ENCODE results near the gene TSHZ2. TPM values are rescaled to one million over a fixed set of nuclear protein-coding genes. Genes with fewer than 3 reads are reported as not detected.

TSHZ2 gene
- total RNA-seq, 1 donor from 2014 or later = 1.6 TPM

DNA sequence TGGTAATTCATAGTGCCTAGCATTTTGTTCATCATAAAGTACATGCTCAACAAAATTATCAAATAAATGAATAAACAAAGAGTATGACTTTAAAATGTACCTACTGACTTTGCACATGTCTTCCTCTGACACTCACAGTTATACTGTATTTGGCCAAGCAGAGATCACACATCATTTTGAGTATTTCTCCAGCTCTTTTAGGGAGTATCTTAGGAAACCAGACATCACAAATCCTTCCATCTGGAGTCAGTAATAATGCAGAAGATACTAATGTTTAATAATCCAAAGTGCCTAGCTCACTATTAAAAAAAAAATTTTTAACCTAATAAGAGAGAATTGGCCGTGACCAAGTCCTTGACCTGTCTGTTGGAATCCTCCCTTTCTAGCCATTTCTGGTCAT, 466.9 kb downstream of the TSHZ2 start:
- Histone ChIP-seq H3K36me3 (ENCODE audit: control insufficient read depth, insufficient read depth, low read length) (no peaks in the 10 kb centered on the region), H3K27me3 (ENCODE audit: control insufficient read depth, insufficient read depth, low read length) (no peaks in the 10 kb centered on the region), H3K4me3 (ENCODE audit: low read depth, low read length) (no peak overlapping the region)
- DNase-seq (ENCODE audit: low read depth) = no peak
- no peak for FAIRE-seq
- TF ChIP-seq, protein P1, sequence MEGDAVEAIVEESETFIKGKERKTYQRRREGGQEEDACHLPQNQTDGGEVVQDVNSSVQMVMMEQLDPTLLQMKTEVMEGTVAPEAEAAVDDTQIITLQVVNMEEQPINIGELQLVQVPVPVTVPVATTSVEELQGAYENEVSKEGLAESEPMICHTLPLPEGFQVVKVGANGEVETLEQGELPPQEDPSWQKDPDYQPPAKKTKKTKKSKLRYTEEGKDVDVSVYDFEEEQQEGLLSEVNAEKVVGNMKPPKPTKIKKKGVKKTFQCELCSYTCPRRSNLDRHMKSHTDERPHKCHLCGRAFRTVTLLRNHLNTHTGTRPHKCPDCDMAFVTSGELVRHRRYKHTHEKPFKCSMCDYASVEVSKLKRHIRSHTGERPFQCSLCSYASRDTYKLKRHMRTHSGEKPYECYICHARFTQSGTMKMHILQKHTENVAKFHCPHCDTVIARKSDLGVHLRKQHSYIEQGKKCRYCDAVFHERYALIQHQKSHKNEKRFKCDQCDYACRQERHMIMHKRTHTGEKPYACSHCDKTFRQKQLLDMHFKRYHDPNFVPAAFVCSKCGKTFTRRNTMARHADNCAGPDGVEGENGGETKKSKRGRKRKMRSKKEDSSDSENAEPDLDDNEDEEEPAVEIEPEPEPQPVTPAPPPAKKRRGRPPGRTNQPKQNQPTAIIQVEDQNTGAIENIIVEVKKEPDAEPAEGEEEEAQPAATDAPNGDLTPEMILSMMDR (IDR thresholded peaks at IDR 0.05; ENCODE audit: insufficient read depth, low read length, severe bottlenecking) = no peak

DNA sequence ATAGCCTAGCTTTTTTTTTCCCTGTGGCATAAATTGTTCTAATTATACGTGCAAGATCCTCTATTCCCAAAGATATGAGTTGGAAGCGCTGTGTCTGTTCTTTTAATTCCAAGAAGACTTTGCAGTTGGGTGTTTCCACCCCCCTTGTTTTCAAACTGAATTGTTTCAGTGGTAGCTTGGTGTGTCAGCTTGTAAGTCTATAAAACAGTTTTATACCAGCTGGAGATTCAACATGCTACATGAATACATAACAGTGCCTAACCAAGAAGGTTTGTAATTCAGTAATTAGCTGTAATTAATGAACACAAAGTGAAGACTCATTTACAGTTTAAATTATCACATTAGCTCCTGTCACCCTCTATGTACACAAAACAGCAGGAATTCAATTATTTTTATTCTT, 467.5 kb downstream of the TSHZ2 start:
- Histone ChIP-seq H3K27me3 (ENCODE audit: control insufficient read depth, insufficient read depth, low read length) (no peaks in the 10 kb centered on the region), H3K36me3 (ENCODE audit: control insufficient read depth, insufficient read depth, low read length) (no peaks in the 10 kb centered on the region), H3K4me3 (ENCODE audit: low read depth, low read length) (no peak overlapping the region)
- DNase-seq (ENCODE audit: low read depth) (no peak), FAIRE-seq (no peak)
- TF ChIP-seq, protein P1 (IDR thresholded peaks at IDR 0.05; ENCODE audit: insufficient read depth, low read length, severe bottlenecking) = no peak

DNA sequence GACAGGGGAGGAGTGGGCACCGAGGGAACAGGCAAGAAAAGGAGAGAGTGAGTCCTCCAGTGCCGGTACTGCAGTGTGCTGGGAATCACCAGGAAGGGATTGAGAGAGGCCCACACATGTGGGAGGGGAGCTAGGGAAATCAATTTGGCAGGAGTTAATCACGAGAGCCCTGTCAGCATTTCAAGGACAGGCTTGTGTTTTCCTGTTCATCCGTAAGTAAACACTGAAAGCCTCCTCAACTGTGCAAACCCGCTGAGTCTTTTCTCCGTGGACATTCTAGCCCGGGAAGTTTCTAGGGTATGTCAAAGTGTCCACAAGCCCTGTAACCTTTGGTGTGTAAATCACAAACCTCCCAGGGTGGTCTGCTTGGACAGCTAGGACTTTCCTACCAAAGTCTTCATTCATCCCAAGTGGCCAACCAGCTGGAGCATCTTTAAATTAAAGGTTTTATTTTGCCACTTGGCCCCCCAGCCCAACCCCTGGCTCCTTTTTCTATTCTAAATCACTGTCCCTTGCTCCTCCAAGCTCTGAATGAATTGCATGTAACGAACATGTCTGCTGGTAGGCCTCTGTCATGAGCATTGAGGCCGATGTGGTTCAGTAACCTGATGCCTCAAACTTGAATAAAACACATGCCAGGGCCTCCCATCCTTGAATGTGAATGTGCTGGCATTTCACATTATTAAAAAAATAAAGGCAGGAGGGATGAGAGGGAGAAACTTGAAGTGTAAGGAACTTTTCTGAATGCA, 472.4 kb downstream of the TSHZ2 start:
- no peak for DNase-seq (ENCODE audit: low read depth)
- TF ChIP-seq, protein P1 (IDR thresholded peaks at IDR 0.05; ENCODE audit: insufficient read depth, low read length, severe bottlenecking) = no peak
- FAIRE-seq = no peak
- no peaks in the 10 kb centered on the region for H3K27me3 ChIP-seq (ENCODE audit: control insufficient read depth, insufficient read depth, low read length)
- H3K36me3 ChIP-seq (ENCODE audit: control insufficient read depth, insufficient read depth, low read length) = no peaks in the 10 kb centered on the region
- no peak overlapping the region for H3K4me3 ChIP-seq (ENCODE audit: low read depth, low read length)

DNA sequence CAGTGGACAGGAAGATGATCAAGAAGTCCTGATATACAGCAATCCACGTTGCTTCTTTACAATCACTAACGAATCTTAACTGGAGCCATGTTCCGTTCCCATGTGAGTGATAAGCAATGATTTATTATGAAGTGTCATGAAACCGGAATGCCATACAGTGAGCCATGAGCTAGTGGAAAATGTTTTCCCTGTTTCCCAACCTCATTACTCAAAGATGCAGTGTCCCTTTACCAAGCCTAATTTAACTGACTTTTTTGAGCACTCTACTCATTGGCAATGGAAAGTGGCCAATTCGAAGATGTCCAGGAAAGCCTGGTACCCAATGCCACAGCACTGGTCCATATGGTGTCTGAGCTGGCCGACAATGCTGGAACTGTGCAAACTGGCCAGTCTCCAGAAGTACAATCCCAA, 473.2 kb downstream of the TSHZ2 start:
- no peak for FAIRE-seq
- TF ChIP-seq, protein P1 (IDR thresholded peaks at IDR 0.05; ENCODE audit: insufficient read depth, low read length, severe bottlenecking) = no peak
- no peak overlapping the region for H3K4me3 ChIP-seq (ENCODE audit: low read depth, low read length)
- no peaks in the 10 kb centered on the region for H3K36me3 ChIP-seq (ENCODE audit: control insufficient read depth, insufficient read depth, low read length)
- H3K27me3 ChIP-seq (ENCODE audit: control insufficient read depth, insufficient read depth, low read length) = no peaks in the 10 kb centered on the region
- no peak for DNase-seq (ENCODE audit: low read depth)

DNA sequence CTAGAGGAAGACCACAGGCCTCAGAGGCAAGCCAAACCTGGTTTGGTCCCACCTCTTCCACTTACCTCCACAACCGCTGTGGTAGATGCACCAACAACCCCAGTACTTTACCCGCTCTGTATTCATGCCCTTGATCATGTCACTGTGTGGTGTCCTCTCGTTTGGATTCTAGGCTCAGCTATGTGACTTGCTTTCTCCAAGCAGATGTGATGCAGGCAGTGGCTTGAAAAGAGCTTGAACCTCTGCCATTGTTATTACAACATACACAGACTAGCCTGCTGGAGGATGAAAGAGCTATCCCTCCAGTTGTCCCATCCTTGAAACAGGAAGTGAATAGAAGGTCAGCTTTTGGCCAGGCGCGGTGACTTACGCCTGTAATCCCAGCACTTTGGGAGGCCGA, 473.8 kb downstream of the TSHZ2 start:
- H3K4me3 ChIP-seq (ENCODE audit: low read depth, low read length) = no peak overlapping the region
- no peaks in the 10 kb centered on the region for H3K27me3 ChIP-seq (ENCODE audit: control insufficient read depth, insufficient read depth, low read length)
- FAIRE-seq (no peak), DNase-seq (ENCODE audit: low read depth) (no peak)
- no peaks in the 10 kb centered on the region for H3K36me3 ChIP-seq (ENCODE audit: control insufficient read depth, insufficient read depth, low read length)
- TF ChIP-seq, protein P1 (IDR thresholded peaks at IDR 0.05; ENCODE audit: insufficient read depth, low read length, severe bottlenecking) = no peak

DNA sequence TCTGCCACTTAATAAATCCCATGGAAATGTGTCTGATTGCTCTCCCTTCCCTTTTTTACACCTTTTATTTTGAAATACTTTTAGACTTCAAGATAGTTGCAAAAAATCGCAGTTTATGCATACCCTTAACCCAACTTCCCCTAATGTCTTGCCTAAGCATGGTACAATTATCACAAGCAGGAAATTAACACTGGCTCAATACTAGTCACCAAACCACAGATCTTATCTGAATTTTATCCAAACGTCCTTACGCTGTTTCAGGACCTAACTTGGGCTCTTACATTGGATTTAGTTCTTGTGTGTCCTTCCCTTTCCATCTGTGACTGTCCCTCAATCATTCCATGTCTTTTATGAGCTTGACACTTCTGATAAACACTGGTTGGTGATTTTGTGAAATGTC, 475.2 kb downstream of the TSHZ2 start:
- DNase-seq (ENCODE audit: low read depth) = no peak
- no peak for FAIRE-seq
- TF ChIP-seq, protein P1 (IDR thresholded peaks at IDR 0.05; ENCODE audit: insufficient read depth, low read length, severe bottlenecking) = no peak
- Histone ChIP-seq H3K36me3 (ENCODE audit: control insufficient read depth, insufficient read depth, low read length) (no peaks in the 10 kb centered on the region), H3K4me3 (ENCODE audit: low read depth, low read length) (no peak overlapping the region), H3K27me3 (ENCODE audit: control insufficient read depth, insufficient read depth, low read length) (no peaks in the 10 kb centered on the region)
